ENCODE measurements around the gene RXFP2.

RXFP2 gene

GRCh38 chr13:31803311-31803710 is 64.0 kb downstream of the RXFP2 start:
- Histone ChIP-seq H3K36me3 (no peaks in the 10 kb centered on the region), H3K4me3 (ENCODE audit: low read depth in 1 of 2, low read length in 1 of 2) (peak overlapping the region in 1 of 2 experiments; percentile 8), H3K27ac (peak overlapping the region; percentile 70), H3K4me1 (ENCODE audit: control insufficient read depth in 1 of 2, insufficient read depth in 1 of 2, low read depth in 1 of 2, low read length in 1 of 2) (peaks cover 55 to 73% of the 10 kb centered on the region in 2 experiments), H3K27me3 (no peaks in the 10 kb centered on the region), H3K9me3 (no peaks in the 10 kb centered on the region)
- TF ChIP-seq, protein P1, sequence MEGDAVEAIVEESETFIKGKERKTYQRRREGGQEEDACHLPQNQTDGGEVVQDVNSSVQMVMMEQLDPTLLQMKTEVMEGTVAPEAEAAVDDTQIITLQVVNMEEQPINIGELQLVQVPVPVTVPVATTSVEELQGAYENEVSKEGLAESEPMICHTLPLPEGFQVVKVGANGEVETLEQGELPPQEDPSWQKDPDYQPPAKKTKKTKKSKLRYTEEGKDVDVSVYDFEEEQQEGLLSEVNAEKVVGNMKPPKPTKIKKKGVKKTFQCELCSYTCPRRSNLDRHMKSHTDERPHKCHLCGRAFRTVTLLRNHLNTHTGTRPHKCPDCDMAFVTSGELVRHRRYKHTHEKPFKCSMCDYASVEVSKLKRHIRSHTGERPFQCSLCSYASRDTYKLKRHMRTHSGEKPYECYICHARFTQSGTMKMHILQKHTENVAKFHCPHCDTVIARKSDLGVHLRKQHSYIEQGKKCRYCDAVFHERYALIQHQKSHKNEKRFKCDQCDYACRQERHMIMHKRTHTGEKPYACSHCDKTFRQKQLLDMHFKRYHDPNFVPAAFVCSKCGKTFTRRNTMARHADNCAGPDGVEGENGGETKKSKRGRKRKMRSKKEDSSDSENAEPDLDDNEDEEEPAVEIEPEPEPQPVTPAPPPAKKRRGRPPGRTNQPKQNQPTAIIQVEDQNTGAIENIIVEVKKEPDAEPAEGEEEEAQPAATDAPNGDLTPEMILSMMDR (IDR thresholded peaks at IDR 0.05): no peak

- Histone ChIP-seq H3K9me3 (no peaks in the 10 kb centered on the region), H3K27me3 (no peaks in the 10 kb centered on the region), H3K27ac (peak overlapping the region; percentile 71), H3K36me3 (no peaks in the 10 kb centered on the region), H3K4me1 (ENCODE audit: control insufficient read depth in 1 of 2, insufficient read depth in 1 of 2, low read depth in 1 of 2, low read length in 1 of 2) (peaks cover 55 to 73% of the 10 kb centered on the region in 2 experiments), H3K4me3 (ENCODE audit: low read depth in 1 of 2, low read length in 1 of 2) (no peak overlapping the region)
- TF ChIP-seq, protein P1 (IDR thresholded peaks at IDR 0.05): no peak
Measured at GRCh38 chr13:31805841-31806240, 66.5 kb downstream of the RXFP2 start.

- no peaks in the 10 kb centered on the region for H3K9me3 ChIP-seq
- TF ChIP-seq, protein P1 (IDR thresholded peaks at IDR 0.05): no peak
- no peaks in the 10 kb centered on the region for H3K36me3 ChIP-seq
- H3K27me3 ChIP-seq: no peaks in the 10 kb centered on the region
- H3K4me3 ChIP-seq (ENCODE audit: low read depth in 1 of 2, low read length in 1 of 2): no peak overlapping the region
- H3K4me1 ChIP-seq (ENCODE audit: control insufficient read depth in 1 of 2, insufficient read depth in 1 of 2, low read depth in 1 of 2, low read length in 1 of 2): peaks cover 48 to 61% of the 10 kb centered on the region in 2 experiments
- peak overlapping the region; percentile 71 for H3K27ac ChIP-seq
Measured at GRCh38 chr13:31807090-31807541, 67.8 kb downstream of the RXFP2 start.

DNA sequence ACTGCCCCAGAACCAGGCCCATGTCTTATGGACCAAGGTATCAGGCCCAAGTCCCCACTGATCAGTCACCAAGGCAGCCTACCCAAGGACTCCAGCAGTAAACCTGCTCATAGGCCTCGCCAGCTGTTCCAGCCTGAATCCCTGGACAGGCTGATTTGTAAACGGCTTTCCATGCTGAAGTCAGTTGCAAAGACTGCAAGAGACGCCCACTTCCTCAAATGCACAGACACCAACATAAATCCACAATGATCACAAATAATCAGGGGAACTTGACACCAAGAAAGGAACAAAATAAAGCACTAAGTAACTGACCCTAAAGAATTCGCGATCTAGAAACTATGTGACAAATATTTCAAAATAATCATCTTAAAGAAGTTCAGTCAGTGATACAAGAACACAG is 75.2 kb downstream of the RXFP2 start:
- H3K27me3 ChIP-seq: no peaks in the 10 kb centered on the region
- TF ChIP-seq, protein P1 (IDR thresholded peaks at IDR 0.05): no peak
- H3K27ac ChIP-seq: no peak overlapping the region
- no peak overlapping the region for H3K4me3 ChIP-seq (ENCODE audit: low read depth in 1 of 2, low read length in 1 of 2)
- H3K9me3 ChIP-seq: no peaks in the 10 kb centered on the region
- H3K36me3 ChIP-seq: no peaks in the 10 kb centered on the region
- H3K4me1 ChIP-seq (ENCODE audit: control insufficient read depth in 1 of 2, insufficient read depth in 1 of 2, low read depth in 1 of 2, low read length in 1 of 2): peaks cover 0 to 7% of the 10 kb centered on the region in 2 experiments

GRCh38 chr13:31815361-31816144 is 76.2 kb downstream of the RXFP2 start:
- Histone ChIP-seq H3K27ac (no peak overlapping the region), H3K4me1 (ENCODE audit: control insufficient read depth in 1 of 2, insufficient read depth in 1 of 2, low read depth in 1 of 2, low read length in 1 of 2) (peaks cover 0 to 7% of the 10 kb centered on the region in 2 experiments), H3K36me3 (no peaks in the 10 kb centered on the region), H3K4me3 (ENCODE audit: low read depth in 1 of 2, low read length in 1 of 2) (no peak overlapping the region), H3K9me3 (no peaks in the 10 kb centered on the region), H3K27me3 (no peaks in the 10 kb centered on the region)
- TF ChIP-seq, protein P1 (IDR thresholded peaks at IDR 0.05): no peak
